OCI-LY7 (cell line): ENCODE measurements around the gene MUC15. TPM values are rescaled to one million over a fixed set of nuclear protein-coding genes. Genes with fewer than 3 reads are reported as not detected.

Source experiments
- BruUV-seq: library from RNA; stranded (reverse); fragments of 400-500 nt; replicated peaks from 2 replicates; lab custom pipeline; 2021; lab: Mats Ljungman, UMichigan
- CTCF ChIA-PET: fragments of 300-600 bp; sonication (Branson Sonifier 250); formaldehyde crosslinking; loops from one replicate; lab custom pipeline; 2022; ENCODE audit warnings: antibody characterized with exemption; ENCODE audit not compliant: unreplicated experiment; lab: Charles Lee
- POLR2A ChIA-PET: fragments of 300-600 bp; sonication (Branson Sonifier 250); formaldehyde crosslinking; loops from one replicate; lab custom pipeline; 2022; ENCODE audit warnings: antibody characterized with exemption; lab: Charles Lee
- DNase-seq: peaks from one replicate; pipeline ENCODE4 v3.0.0-alpha.2; 2015; ENCODE audit warnings: low spot score
- H2AFZ ChIP-seq: fragments of 200-600 bp; sonication (generic), shearing (Covaris generic); 2 replicates; pipeline ENCODE4 v1.6.1; 2014; ENCODE audit warnings: mild to moderate bottlenecking, antibody characterized with exemption, low read length, moderate library complexity
- H3K27ac ChIP-seq: fragments of 200-600 bp; sonication (generic); 2 replicates; pipeline ENCODE4 v1.5.1; 2014; ENCODE audit warnings: mixed run types, low read depth, mild to moderate bottlenecking, moderate library complexity, low read length, inconsistent platforms; ENCODE audit not compliant: poor library complexity, severe bottlenecking
- H3K36me3 ChIP-seq: fragments of 200-600 bp; sonication (generic); 2 replicates; pipeline ENCODE4 v1.6.1; 2014; ENCODE audit warnings: mild to moderate bottlenecking, antibody characterized with exemption, low read length, moderate library complexity, mixed read lengths; ENCODE audit not compliant: insufficient read depth
- H3K4me1 ChIP-seq: fragments of 200-600 bp; sonication (generic); 2 replicates; pipeline ENCODE4 v1.5.1; 2014; ENCODE audit warnings: mild to moderate bottlenecking, low read length; ENCODE audit not compliant: insufficient read depth, poor library complexity, severe bottlenecking
- H3K4me2 ChIP-seq: fragments of 200-600 bp; sonication (generic); 2 replicates; pipeline ENCODE4 v1.6.1; 2014; ENCODE audit warnings: mild to moderate bottlenecking, low read length
- H3K4me3 ChIP-seq: fragments of 200-600 bp; sonication (generic); 2 replicates; pipeline ENCODE4 v1.5.1; 2014; ENCODE audit warnings: mild to moderate bottlenecking, low read depth, low read length; ENCODE audit not compliant: poor library complexity, severe bottlenecking
- H3K79me2 ChIP-seq: fragments of 200-600 bp; sonication (generic); 2 replicates; pipeline ENCODE4 v1.6.1; 2016; ENCODE audit warnings: low read depth, mild to moderate bottlenecking, low read length, moderate library complexity, mixed read lengths; ENCODE audit not compliant: insufficient read depth
- H3K9me2 ChIP-seq: fragments of 200-600 bp; sonication (generic); 2 replicates; pipeline ENCODE4 v1.6.1; 2016; ENCODE audit warnings: mild to moderate bottlenecking, low read length, mixed read lengths; ENCODE audit not compliant: insufficient read depth
- H3K9me3 ChIP-seq: fragments of 200-600 bp; sonication (generic); 2 replicates; pipeline ENCODE4 v1.6.1; 2014; ENCODE audit warnings: mild to moderate bottlenecking, mixed run types, low read length, mixed read lengths
- H4K20me1 ChIP-seq: fragments of 200-600 bp; sonication (generic); 2 replicates; pipeline ENCODE4 v1.6.1; 2014; ENCODE audit warnings: mild to moderate bottlenecking, antibody characterized with exemption, low read length, moderate library complexity, mixed read lengths; ENCODE audit not compliant: insufficient read depth
- CTCF ChIP-seq: fragments of 200-600 bp; sonication (generic); conservative IDR thresholded peaks from 2 replicates; pipeline ENCODE4 v1.5.1; 2014; ENCODE audit warnings: mild to moderate bottlenecking, antibody characterized with exemption, low read length, moderate library complexity, mixed read lengths
- EZH2phosphoT487 ChIP-seq: fragments of 200-600 bp; sonication (generic); IDR thresholded peaks from 2 replicates; pipeline ENCODE4 v1.6.1; 2018; ENCODE audit warnings: low read depth, borderline replicate concordance, mild to moderate bottlenecking, mixed run types, antibody characterized with exemption, low read length, moderate library complexity, mixed read lengths
- intact Hi-C: fragments of 100-400 bp; cut with micrococcal nuclease; formaldehyde crosslinking; loops from one replicate; pipeline ENCODE4 v1.10.0; 2022; ENCODE audit not compliant: unreplicated experiment
- total RNA-seq, 2 experiments: library from RNA; depleted of rRNA in 1 of 2; stranded (reverse); fragments of >200 nt in 1 of 2; shearing (Covaris generic) in 1 of 2; gene quantifications; 2 replicates each; pipeline ENCODE4 v1.2.3, GENCODE V29; 2014 to 2022

The MUC15 gene
- total RNA-seq, 2 experiments from 2014 or later = not detected

- Histone ChIP-seq H3K27ac (no peak overlapping the region), H3K4me1 (no peaks in the 10 kb centered on the region), H3K36me3 (no peaks in the 10 kb centered on the region), H3K4me3 (no peak overlapping the region), H3K4me2 (no peak overlapping the region), H3K9me2 (no peaks in the 10 kb centered on the region; the same call in 1 of the 2 replicates), H4K20me1 (no peaks in the 10 kb centered on the region), H3K9me3 (no peaks in the 10 kb centered on the region), H2AFZ (no peak overlapping the region), H3K79me2 (no peaks in the 10 kb centered on the region)
- intact Hi-C loops = loop anchor here (10.0 kb wide), 1 partner anchor 263 kb away; no protein-coding TSS in a partner anchor
- ChIA-PET POLR2A (no interaction called here), CTCF (no interaction called here)
- no TSS peak for BruUV-seq
- no peak for TF ChIP-seq EZH2phosphoT487
- no peak for TF ChIP-seq CTCF
- DNase-seq = no peak
Observed at GRCh38 chr11:26558190-26558589, 13.9 kb downstream of the MUC15 start.

- POLR2A ChIA-PET = interaction anchor here (0.6 to 0.7 kb wide), 2 partner anchors 25 to 732 kb away, joined by 3 to 4 read pairs; no protein-coding TSS in a partner anchor
- no peak overlapping the region for H2AFZ ChIP-seq
- no peak overlapping the region for H3K27ac ChIP-seq
- CTCF ChIA-PET = no interaction called here
- DNase-seq = no peak
- no peaks in the 10 kb centered on the region for H3K79me2 ChIP-seq
- no peaks in the 10 kb centered on the region for H3K4me1 ChIP-seq
- H4K20me1 ChIP-seq = no peaks in the 10 kb centered on the region
- TF ChIP-seq EZH2phosphoT487 (no peak), CTCF (no peak)
- H3K9me3 ChIP-seq = no peaks in the 10 kb centered on the region
- no peaks in the 10 kb centered on the region for H3K9me2 ChIP-seq
- no peak overlapping the region for H3K4me2 ChIP-seq
- intact Hi-C loops = loop anchor here (10.0 kb wide), 1 partner anchor 263 kb away; no protein-coding TSS in a partner anchor
- no peaks in the 10 kb centered on the region for H3K36me3 ChIP-seq
- no peak overlapping the region for H3K4me3 ChIP-seq
- BruUV-seq = no TSS peak
Observed at GRCh38 chr11:26557666-26558065, 14.4 kb downstream of the MUC15 start.

GRCh38 chr11:26556582-26556981 lies 15.5 kb downstream of the MUC15 start:
- no TSS peak for BruUV-seq
- Histone ChIP-seq H3K36me3 (no peaks in the 10 kb centered on the region), H3K4me3 (no peak overlapping the region), H3K79me2 (no peaks in the 10 kb centered on the region), H3K27ac (no peak overlapping the region), H3K4me2 (no peak overlapping the region), H3K9me2 (no peaks in the 10 kb centered on the region), H3K4me1 (no peaks in the 10 kb centered on the region), H2AFZ (no peak overlapping the region), H3K9me3 (no peaks in the 10 kb centered on the region), H4K20me1 (no peaks in the 10 kb centered on the region)
- intact Hi-C loops = loop anchor here (10.0 kb wide), 1 partner anchor 262 kb away; no protein-coding TSS in a partner anchor
- TF ChIP-seq EZH2phosphoT487 = no peak
- no peak for TF ChIP-seq CTCF
- CTCF ChIA-PET = no interaction called here
- no peak for DNase-seq
- POLR2A ChIA-PET = no interaction called here
